Measurements from ENCODE around the gene CPT1A.

CPT1A gene

GRCh38 chr11:68842427-68843051 lies 823 bp upstream of the CPT1A start:
- DNase-seq (ENCODE audit: low spot score), result no peak
- TF ChIP-seq CTCF (IDR thresholded peaks at IDR 0.05; ENCODE audit: extremely low read depth, missing control alignments), result no peak

DNA sequence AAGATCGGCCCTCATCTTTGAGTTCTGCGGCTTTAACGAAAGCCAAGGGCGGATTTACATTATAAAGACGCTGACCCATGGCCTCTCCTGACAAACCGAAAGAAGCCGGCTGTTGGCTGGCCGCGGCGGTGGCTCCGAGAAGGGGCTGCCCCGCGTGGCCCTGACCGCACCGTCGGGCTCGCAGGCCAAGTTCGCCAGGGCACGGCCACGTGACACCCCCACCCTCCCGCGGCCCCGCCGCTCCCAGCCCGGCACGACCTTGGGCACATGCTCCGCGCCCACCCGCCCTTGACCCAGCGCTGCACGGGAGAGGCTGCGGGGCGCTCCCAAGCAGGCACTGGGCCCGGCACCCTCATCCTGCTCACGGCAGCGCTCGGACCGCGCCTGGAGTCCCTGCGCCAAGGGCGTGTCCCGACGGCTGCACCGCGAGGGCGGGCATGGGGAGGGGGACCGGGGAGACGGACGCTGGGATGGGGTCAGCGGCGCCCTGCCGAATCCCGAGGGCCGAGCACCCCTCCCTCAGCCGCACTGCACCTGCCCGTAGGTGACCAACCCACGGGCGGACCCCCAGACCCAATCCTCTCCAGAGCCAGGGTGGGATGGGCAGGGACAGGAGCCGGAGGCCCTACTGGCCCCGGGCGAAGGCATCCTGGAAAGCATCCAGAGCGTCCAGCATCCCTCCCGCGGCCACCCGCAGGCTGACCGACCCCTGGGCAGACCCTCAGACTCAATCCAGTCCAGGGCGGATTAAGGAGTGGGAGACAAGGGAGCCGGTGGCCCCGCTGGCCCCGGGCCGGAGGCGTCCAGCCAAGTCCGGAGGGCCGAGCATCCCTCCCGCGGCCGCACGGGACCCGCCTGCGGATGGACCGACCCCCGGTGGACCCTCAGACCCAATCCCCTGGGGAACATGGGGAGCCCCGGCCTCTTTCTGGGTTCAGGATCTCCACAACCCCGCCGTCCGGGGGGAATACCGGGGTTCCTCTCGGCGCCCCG lies 759 bp downstream of the CPT1A start:
- DNase-seq (ENCODE audit: low spot score), result peak; percentile 71
- no peak for TF ChIP-seq CTCF (IDR thresholded peaks at IDR 0.05; ENCODE audit: extremely low read depth, missing control alignments)

DNA sequence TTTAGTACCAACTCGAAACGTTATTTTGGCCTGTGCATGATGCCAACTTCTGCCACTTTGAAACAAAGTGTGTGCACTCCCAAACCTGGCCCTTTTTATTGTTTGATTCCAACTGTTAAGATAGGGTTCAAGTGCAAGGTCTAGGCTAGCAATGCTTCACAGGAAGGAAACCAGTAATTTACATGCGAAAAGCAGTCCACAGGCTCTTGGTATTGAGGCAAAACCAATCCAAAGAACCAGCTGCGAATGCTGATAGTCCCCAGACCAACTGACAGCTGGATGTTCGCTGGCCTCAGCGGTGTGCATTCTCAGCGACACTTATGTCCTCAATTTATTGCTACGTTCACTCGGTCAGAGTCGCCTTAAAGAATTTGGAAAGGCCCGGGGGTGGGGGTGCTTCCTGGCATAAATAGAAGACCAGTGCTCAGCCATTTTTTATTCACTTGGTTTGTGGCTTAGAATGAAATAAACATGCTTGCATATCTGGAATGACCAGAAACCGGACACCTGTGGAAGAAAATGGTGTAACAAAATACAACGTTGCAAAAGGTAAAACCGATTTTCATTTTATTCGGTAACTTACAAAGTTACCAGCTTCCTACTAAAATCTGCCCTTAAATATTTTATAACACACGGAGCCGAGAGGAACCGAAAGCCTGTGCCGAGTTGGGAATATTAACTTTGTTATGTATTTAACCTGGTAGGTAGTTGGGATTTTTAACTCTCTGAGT lies 1.6 kb downstream of the CPT1A start:
- no peak for TF ChIP-seq CTCF (IDR thresholded peaks at IDR 0.05; ENCODE audit: extremely low read depth, missing control alignments)
- peak; percentile 58 for DNase-seq (ENCODE audit: low spot score)

GRCh38 chr11:68839054-68839865 lies 2.5 kb downstream of the CPT1A start:
- DNase-seq (ENCODE audit: low spot score), result peak; percentile 92
- no peak for TF ChIP-seq CTCF (IDR thresholded peaks at IDR 0.05; ENCODE audit: extremely low read depth, missing control alignments)

- no peak for DNase-seq (ENCODE audit: low spot score)
- no peak for TF ChIP-seq CTCF (IDR thresholded peaks at IDR 0.05; ENCODE audit: extremely low read depth, missing control alignments)
Measured at GRCh38 chr11:68838572-68838964, 3.1 kb downstream of the CPT1A start.

- TF ChIP-seq CTCF (IDR thresholded peaks at IDR 0.05; ENCODE audit: extremely low read depth, missing control alignments), result no peak
- no peak for DNase-seq (ENCODE audit: low spot score)
Measured at GRCh38 chr11:68837583-68838571, 3.8 kb downstream of the CPT1A start.

Measured in GM20000 (cell line).